GM12892 (cell line): ENCODE data around the gene SUN1.
"Not testable (repeated sequence)": the region's sequence is repeated elsewhere in the genome, so short reads cannot be mapped to it uniquely, and the experiment has no call there.

Experiments
- POLR2A ChIP-seq: IDR thresholded peaks from 2 replicates; pipeline ENCODE4 v1.6.1; 2011; ENCODE audit warnings: low read depth, low read length, control low read depth
- POLR2AphosphoS5 ChIP-seq: IDR thresholded peaks from 2 replicates; pipeline ENCODE4 v1.6.1; 2011; ENCODE audit warnings: low read depth, low read length, control low read depth

GRCh38 chr7:796434-797169 is 35.7 kb upstream of the SUN1 start:
- not testable (repeated sequence) for TF ChIP-seq POLR2AphosphoS5, POLR2A
